Measurements from ENCODE around the gene REEP2.

The REEP2 gene

GRCh38 chr5:138439477-138440158 lies 761 bp downstream of the REEP2 start:
- Histone ChIP-seq H3K9ac (ENCODE audit: low read length) (no peak overlapping the region), H3K9me3 (ENCODE audit: control insufficient read depth, low read length) (no peaks in the 10 kb centered on the region), H3K36me3 (ENCODE audit: control insufficient read depth, insufficient read depth, low read length) (peaks cover 8% of the 10 kb centered on the region), H3K4me3 (ENCODE audit: low read length) (no peak overlapping the region), H3K4me1 (ENCODE audit: control insufficient read depth, insufficient read depth, low read length) (peaks cover 5% of the 10 kb centered on the region), H3K27me3 (ENCODE audit: control insufficient read depth, insufficient read depth, low read length) (peaks cover 4% of the 10 kb centered on the region)

GRCh38 chr5:138440159-138441073 lies 1.6 kb downstream of the REEP2 start:
- Histone ChIP-seq H3K9ac (ENCODE audit: low read length) (no peak overlapping the region), H3K27me3 (ENCODE audit: control insufficient read depth, insufficient read depth, low read length) (peaks cover 4% of the 10 kb centered on the region), H3K36me3 (ENCODE audit: control insufficient read depth, insufficient read depth, low read length) (peaks cover 7% of the 10 kb centered on the region), H3K4me3 (ENCODE audit: low read length) (no peak overlapping the region), H3K4me1 (ENCODE audit: control insufficient read depth, insufficient read depth, low read length) (peaks cover 5% of the 10 kb centered on the region), H3K9me3 (ENCODE audit: control insufficient read depth, low read length) (no peaks in the 10 kb centered on the region)

- Histone ChIP-seq H3K36me3 (ENCODE audit: control insufficient read depth, insufficient read depth, low read length) (no peaks in the 10 kb centered on the region), H3K4me1 (ENCODE audit: control insufficient read depth, insufficient read depth, low read length) (peaks cover 5% of the 10 kb centered on the region), H3K9ac (ENCODE audit: low read length) (no peak overlapping the region), H3K27me3 (ENCODE audit: control insufficient read depth, insufficient read depth, low read length) (peaks cover 4% of the 10 kb centered on the region), H3K4me3 (ENCODE audit: low read length) (no peak overlapping the region), H3K9me3 (ENCODE audit: control insufficient read depth, low read length) (no peaks in the 10 kb centered on the region)
These were observed 2.4 kb downstream of the REEP2 start for GRCh38 chr5:138441221-138441620.

DNA sequence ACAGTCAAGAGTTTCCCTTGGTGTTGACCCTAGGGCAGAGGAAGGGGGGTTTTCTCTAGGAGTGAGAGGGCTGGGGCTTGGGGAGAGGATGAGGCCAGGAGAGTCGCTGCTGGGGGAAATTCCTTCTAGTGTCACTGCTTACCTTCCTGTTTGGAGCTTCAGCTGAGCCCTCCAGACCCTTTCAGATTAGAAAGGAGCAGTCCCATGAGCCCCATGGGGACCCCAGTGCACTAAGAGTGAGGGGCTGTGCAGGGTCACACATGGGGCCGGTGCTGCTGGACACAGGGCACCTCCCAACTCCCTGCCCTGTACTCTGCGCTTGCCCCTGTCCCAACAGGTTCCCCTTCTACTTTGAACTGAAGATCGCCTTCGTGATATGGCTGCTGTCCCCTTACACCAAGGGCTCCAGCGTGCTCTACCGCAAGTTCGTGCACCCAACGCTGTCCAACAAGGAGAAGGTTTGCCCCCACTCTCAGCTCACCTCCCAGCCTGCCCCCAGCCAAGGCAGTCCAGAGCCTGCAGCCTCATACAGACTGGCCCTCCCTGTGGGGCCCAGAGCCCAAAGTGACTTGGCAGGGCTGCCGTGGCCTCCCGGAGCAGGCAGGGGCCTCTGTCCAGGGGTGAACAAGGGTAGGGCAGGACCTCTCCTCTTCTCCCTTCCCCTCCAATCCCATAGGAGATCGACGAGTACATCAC lies 5.4 kb downstream of the REEP2 start:
- peaks cover 2% of the 10 kb centered on the region for H3K27me3 ChIP-seq (ENCODE audit: control insufficient read depth, insufficient read depth, low read length)
- no peak overlapping the region for H3K9ac ChIP-seq (ENCODE audit: low read length)
- no peaks in the 10 kb centered on the region for H3K4me1 ChIP-seq (ENCODE audit: control insufficient read depth, insufficient read depth, low read length)
- no peaks in the 10 kb centered on the region for H3K9me3 ChIP-seq (ENCODE audit: control insufficient read depth, low read length)
- H3K4me3 ChIP-seq (ENCODE audit: low read length): no peak overlapping the region
- no peaks in the 10 kb centered on the region for H3K36me3 ChIP-seq (ENCODE audit: control insufficient read depth, insufficient read depth, low read length)

GRCh38 chr5:138444774-138445546 lies 6.1 kb downstream of the REEP2 start:
- Histone ChIP-seq H3K4me1 (ENCODE audit: control insufficient read depth, insufficient read depth, low read length) (peaks cover 4% of the 10 kb centered on the region), H3K9ac (ENCODE audit: low read length) (no peak overlapping the region), H3K9me3 (ENCODE audit: control insufficient read depth, low read length) (no peaks in the 10 kb centered on the region), H3K27me3 (ENCODE audit: control insufficient read depth, insufficient read depth, low read length) (no peaks in the 10 kb centered on the region), H3K36me3 (ENCODE audit: control insufficient read depth, insufficient read depth, low read length) (no peaks in the 10 kb centered on the region), H3K4me3 (ENCODE audit: low read length) (no peak overlapping the region)

- Histone ChIP-seq H3K36me3 (ENCODE audit: control insufficient read depth, insufficient read depth, low read length) (no peaks in the 10 kb centered on the region), H3K9me3 (ENCODE audit: control insufficient read depth, low read length) (no peaks in the 10 kb centered on the region), H3K4me3 (ENCODE audit: low read length) (no peak overlapping the region), H3K9ac (ENCODE audit: low read length) (no peak overlapping the region), H3K4me1 (ENCODE audit: control insufficient read depth, insufficient read depth, low read length) (peaks cover 9% of the 10 kb centered on the region), H3K27me3 (ENCODE audit: control insufficient read depth, insufficient read depth, low read length) (no peaks in the 10 kb centered on the region)
These were observed 6.9 kb downstream of the REEP2 start for GRCh38 chr5:138445547-138446271.

GRCh38 chr5:138448070-138448469 lies 9.2 kb downstream of the REEP2 start:
- H3K9me3 ChIP-seq (ENCODE audit: control insufficient read depth, low read length): no peaks in the 10 kb centered on the region
- no peaks in the 10 kb centered on the region for H3K27me3 ChIP-seq (ENCODE audit: control insufficient read depth, insufficient read depth, low read length)
- H3K36me3 ChIP-seq (ENCODE audit: control insufficient read depth, insufficient read depth, low read length): no peaks in the 10 kb centered on the region
- peaks cover 9% of the 10 kb centered on the region for H3K4me1 ChIP-seq (ENCODE audit: control insufficient read depth, insufficient read depth, low read length)
- no peak overlapping the region for H3K4me3 ChIP-seq (ENCODE audit: low read length)
- H3K9ac ChIP-seq (ENCODE audit: low read length): no peak overlapping the region

DNA sequence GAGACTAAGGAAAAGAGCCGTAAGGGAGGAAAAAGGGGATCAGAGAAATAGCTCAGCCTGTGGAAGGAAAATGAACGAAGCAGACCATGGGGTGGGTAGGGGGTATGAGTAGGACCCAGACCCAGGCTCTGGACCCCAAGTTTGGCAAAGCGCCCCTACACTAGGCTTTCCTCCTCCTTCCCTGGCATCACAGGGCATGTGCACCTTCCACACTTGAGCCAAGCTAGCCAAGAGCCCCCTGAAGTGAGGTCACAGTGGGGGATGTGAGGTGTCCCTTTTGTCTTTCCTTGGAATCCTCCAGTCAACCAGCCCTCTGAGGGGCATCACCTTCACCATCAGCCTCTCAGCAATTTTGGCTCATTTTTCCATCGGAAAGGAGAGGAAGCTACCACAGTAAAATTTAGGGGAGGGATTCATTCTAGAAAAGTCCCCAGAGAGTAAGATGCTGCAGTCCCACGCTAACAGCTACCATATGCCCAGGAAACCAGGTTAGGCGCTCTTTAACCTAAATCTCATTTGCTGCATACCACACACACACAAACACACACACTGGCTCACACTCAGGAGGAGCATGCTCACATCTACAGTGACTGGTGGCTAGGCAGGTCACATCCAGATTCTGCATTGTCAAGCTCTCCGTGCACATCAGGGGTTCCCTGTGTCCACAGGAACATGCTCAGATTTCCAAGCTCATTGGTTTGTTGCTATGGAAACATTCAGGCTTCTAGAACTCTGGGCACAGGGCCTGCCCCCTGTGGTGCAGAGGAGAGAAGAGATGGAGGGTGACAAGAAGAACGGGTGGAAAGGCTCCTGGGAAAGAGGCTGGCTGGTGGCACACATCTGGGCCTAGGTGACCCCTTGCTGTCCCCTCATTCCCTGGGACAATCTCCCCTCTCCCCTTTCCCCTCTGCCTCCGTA lies 9.9 kb downstream of the REEP2 start:
- H3K4me3 ChIP-seq (ENCODE audit: low read length): no peak overlapping the region
- H3K9ac ChIP-seq (ENCODE audit: low read length): no peak overlapping the region
- H3K27me3 ChIP-seq (ENCODE audit: control insufficient read depth, insufficient read depth, low read length): no peaks in the 10 kb centered on the region
- H3K4me1 ChIP-seq (ENCODE audit: control insufficient read depth, insufficient read depth, low read length): peaks cover 9% of the 10 kb centered on the region
- no peaks in the 10 kb centered on the region for H3K9me3 ChIP-seq (ENCODE audit: control insufficient read depth, low read length)
- H3K36me3 ChIP-seq (ENCODE audit: control insufficient read depth, insufficient read depth, low read length): no peaks in the 10 kb centered on the region

- no peak overlapping the region for H3K4me3 ChIP-seq (ENCODE audit: low read length)
- no peaks in the 10 kb centered on the region for H3K36me3 ChIP-seq (ENCODE audit: control insufficient read depth, insufficient read depth, low read length)
- H3K27me3 ChIP-seq (ENCODE audit: control insufficient read depth, insufficient read depth, low read length): no peaks in the 10 kb centered on the region
- H3K9ac ChIP-seq (ENCODE audit: low read length): no peak overlapping the region
- peaks cover 9% of the 10 kb centered on the region for H3K4me1 ChIP-seq (ENCODE audit: control insufficient read depth, insufficient read depth, low read length)
- no peaks in the 10 kb centered on the region for H3K9me3 ChIP-seq (ENCODE audit: control insufficient read depth, low read length)
These were observed 10.8 kb downstream of the REEP2 start for GRCh38 chr5:138449501-138450239.

- Histone ChIP-seq H3K27me3 (ENCODE audit: control insufficient read depth, insufficient read depth, low read length) (peaks cover 4% of the 10 kb centered on the region), H3K4me1 (ENCODE audit: control insufficient read depth, insufficient read depth, low read length) (peaks cover 9% of the 10 kb centered on the region), H3K36me3 (ENCODE audit: control insufficient read depth, insufficient read depth, low read length) (no peaks in the 10 kb centered on the region), H3K4me3 (ENCODE audit: low read length) (no peak overlapping the region), H3K9me3 (ENCODE audit: control insufficient read depth, low read length) (no peaks in the 10 kb centered on the region), H3K9ac (ENCODE audit: low read length) (no peak overlapping the region)
These were observed 12.1 kb downstream of the REEP2 start for GRCh38 chr5:138450971-138451370.
